K562 (cell line): Measurements from ENCODE around the gene APC. TPM values are rescaled to one million over a fixed set of nuclear protein-coding genes. Genes with fewer than 3 reads are reported as not detected.

ENCODE experiments used
- CTBP1 ChIP-seq: fragments of 450-650 bp; IDR thresholded peaks from 2 replicates; pipeline ENCODE4 v1.6.1; 2016; ENCODE audit warnings: borderline replicate concordance
- SMARCA4 ChIP-seq: fragments of 450-650 bp; IDR thresholded peaks from 2 replicates; pipeline ENCODE4 v1.6.1; 2016
- TAF7 ChIP-seq: fragments of 450-650 bp; IDR thresholded peaks from 2 replicates; pipeline ENCODE4 v1.6.1; 2016; ENCODE audit warnings: missing genetic modification characterization, missing compliant biosample characterization
- ZNF212 ChIP-seq: fragments of 450-650 bp; formaldehyde crosslinking; IDR thresholded peaks from 2 replicates; pipeline ENCODE4 v1.4.0; 2020; ENCODE audit warnings: mild to moderate bottlenecking
- ZNF583 ChIP-seq: fragments of 250-450 bp; sonication (Bioruptor Pico); IDR thresholded peaks from 2 replicates; pipeline ENCODE4 v1.4.0; 2020
- ZNF79 ChIP-seq: fragments of 250-450 bp; sonication (Bioruptor Pico); IDR thresholded peaks from 2 replicates; pipeline ENCODE4 v1.4.0; 2020; ENCODE audit warnings: low read depth, mild to moderate bottlenecking, moderate library complexity
- polyA plus RNA-seq, 8 experiments: library from polyadenylated mRNA; depleted of rRNA in 4 of 8; stranded (reverse) in 5 of 8; unstranded in 3 of 8; fragments of >200 nt; fragmentation: Nextera tagmentation in 2 of 8; fragmentation: Illumina TruSeq in 1 of 8; extraction: Ambion mirVana in 2 of 8; extraction: Trizol in 1 of 8; gene quantifications; 2 replicates each; pipeline versions ENCODE4 v1.2.1 to v1.2.3, GENCODE V29; 2011 to 2014; ENCODE audit warnings: inconsistent platforms in 1 of 8, missing spikeins in 1 of 8
- total RNA-seq, 7 experiments: library from RNA; depleted of rRNA in 6 of 7; stranded (reverse); fragments of >200 nt in 6 of 7; fragmentation: Illumina TruSeq in 2 of 7; extraction: Trizol in 2 of 7; gene quantifications; 2 replicates each; pipeline versions ENCODE4 v1.2.1 to v1.2.3, GENCODE V29; 2011 to 2021; ENCODE audit warnings: low replicate concordance in 1 of 7
- TF ChIP-seq, protein P1 (sequence below), 2 experiments: fragments of 450-650 bp; formaldehyde crosslinking in 1 of 2; IDR thresholded peaks; 2 replicates each; pipeline versions ENCODE4 v1.4.0 to v1.6.1; 2014 to 2020; ENCODE audit warnings: mild to moderate bottlenecking in 2 of 2, borderline replicate concordance in 1 of 2, low read depth in 1 of 2
- TF ChIP-seq, protein P2 (sequence below), 3 experiments: IDR thresholded peaks in 2 of 3; conservative IDR thresholded peaks in 1 of 3; 2 replicates each; pipeline ENCODE4 v1.5.1; 2011 to 2012; ENCODE audit warnings: low read length in 3 of 3, mild to moderate bottlenecking in 3 of 3, control low read depth in 2 of 3, improper control_type of control experiment in 1 of 3, inconsistent platforms in 1 of 3, low read depth in 1 of 3, mixed read lengths in 1 of 3, moderate library complexity in 1 of 3; ENCODE audit not compliant: insufficient read depth in 2 of 3
- TF ChIP-seq, protein P3 (sequence below), 2 experiments: fragments of 150-350 bp in 1 of 2; IDR thresholded peaks; 2 replicates each; pipeline ENCODE4 v1.6.1; 2012 to 2016; ENCODE audit warnings: low read depth in 2 of 2, low read length in 2 of 2, mild to moderate bottlenecking in 1 of 2, moderate library complexity in 1 of 2
- TF ChIP-seq, protein P4 (sequence below): fragments of 200-800 bp; sonication (Bioruptor generic); IDR thresholded peaks from 2 replicates; pipeline ENCODE4 v1.6.1; 2017; ENCODE audit warnings: missing genetic modification characterization, missing compliant biosample characterization

APC gene
- total and polyA plus RNA-seq, 9 of the 15 experiments (the other 6 are each of a cell fraction or from before 2014, with no cell fraction given): 5.7 to 29.5 (median 15.4) TPM

DNA sequence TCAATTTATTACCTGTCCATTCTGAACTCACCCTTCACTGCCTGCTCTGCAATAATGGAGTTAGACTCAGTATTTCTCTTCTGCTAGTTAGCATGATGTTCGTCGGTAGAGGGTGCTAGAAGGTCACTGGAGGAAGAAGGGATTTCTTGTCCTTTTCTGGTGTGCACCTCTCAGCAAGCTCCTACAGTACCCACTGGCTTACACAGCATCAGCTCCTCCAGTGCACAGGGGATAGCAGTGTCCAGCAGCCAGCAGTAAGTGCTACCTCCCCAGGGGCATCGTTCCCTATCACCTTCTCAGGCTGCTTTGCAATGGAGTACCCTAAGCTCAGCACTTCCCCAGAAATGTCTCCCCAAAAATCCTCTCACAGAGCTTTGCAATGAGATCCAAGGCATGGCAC lies 45.9 kb upstream of the APC start (continued):
- TF ChIP-seq ZNF79 (no peak), ZNF212 (CRISPR knock-in tag) (no peak), CTBP1 (peak; percentile 18; the same call in 1 of the 2 replicates), SMARCA4 (no peak), ZNF583 (CRISPR knock-in tag) (no peak), TAF7 (tag) (no peak)
- TF ChIP-seq, protein P1, sequence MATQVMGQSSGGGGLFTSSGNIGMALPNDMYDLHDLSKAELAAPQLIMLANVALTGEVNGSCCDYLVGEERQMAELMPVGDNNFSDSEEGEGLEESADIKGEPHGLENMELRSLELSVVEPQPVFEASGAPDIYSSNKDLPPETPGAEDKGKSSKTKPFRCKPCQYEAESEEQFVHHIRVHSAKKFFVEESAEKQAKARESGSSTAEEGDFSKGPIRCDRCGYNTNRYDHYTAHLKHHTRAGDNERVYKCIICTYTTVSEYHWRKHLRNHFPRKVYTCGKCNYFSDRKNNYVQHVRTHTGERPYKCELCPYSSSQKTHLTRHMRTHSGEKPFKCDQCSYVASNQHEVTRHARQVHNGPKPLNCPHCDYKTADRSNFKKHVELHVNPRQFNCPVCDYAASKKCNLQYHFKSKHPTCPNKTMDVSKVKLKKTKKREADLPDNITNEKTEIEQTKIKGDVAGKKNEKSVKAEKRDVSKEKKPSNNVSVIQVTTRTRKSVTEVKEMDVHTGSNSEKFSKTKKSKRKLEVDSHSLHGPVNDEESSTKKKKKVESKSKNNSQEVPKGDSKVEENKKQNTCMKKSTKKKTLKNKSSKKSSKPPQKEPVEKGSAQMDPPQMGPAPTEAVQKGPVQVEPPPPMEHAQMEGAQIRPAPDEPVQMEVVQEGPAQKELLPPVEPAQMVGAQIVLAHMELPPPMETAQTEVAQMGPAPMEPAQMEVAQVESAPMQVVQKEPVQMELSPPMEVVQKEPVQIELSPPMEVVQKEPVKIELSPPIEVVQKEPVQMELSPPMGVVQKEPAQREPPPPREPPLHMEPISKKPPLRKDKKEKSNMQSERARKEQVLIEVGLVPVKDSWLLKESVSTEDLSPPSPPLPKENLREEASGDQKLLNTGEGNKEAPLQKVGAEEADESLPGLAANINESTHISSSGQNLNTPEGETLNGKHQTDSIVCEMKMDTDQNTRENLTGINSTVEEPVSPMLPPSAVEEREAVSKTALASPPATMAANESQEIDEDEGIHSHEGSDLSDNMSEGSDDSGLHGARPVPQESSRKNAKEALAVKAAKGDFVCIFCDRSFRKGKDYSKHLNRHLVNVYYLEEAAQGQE (IDR thresholded peaks at IDR 0.05; ENCODE audit: borderline replicate concordance): peak; percentile 83
- TF ChIP-seq, protein P1 (CRISPR knock-in tag; IDR thresholded peaks at IDR 0.05; ENCODE audit: low read depth): no peak
- TF ChIP-seq, protein P2, sequence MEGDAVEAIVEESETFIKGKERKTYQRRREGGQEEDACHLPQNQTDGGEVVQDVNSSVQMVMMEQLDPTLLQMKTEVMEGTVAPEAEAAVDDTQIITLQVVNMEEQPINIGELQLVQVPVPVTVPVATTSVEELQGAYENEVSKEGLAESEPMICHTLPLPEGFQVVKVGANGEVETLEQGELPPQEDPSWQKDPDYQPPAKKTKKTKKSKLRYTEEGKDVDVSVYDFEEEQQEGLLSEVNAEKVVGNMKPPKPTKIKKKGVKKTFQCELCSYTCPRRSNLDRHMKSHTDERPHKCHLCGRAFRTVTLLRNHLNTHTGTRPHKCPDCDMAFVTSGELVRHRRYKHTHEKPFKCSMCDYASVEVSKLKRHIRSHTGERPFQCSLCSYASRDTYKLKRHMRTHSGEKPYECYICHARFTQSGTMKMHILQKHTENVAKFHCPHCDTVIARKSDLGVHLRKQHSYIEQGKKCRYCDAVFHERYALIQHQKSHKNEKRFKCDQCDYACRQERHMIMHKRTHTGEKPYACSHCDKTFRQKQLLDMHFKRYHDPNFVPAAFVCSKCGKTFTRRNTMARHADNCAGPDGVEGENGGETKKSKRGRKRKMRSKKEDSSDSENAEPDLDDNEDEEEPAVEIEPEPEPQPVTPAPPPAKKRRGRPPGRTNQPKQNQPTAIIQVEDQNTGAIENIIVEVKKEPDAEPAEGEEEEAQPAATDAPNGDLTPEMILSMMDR (IDR thresholded peaks at IDR 0.05 in 2 of 3, conservative IDR thresholded peaks at IDR 0.05 in 1 of 3; ENCODE audit: insufficient read depth in 2 of 3, low read depth in 1 of 3, low read length in 3 of 3): peak; percentile 74 to 83 (median 79)
- TF ChIP-seq, protein P3, sequence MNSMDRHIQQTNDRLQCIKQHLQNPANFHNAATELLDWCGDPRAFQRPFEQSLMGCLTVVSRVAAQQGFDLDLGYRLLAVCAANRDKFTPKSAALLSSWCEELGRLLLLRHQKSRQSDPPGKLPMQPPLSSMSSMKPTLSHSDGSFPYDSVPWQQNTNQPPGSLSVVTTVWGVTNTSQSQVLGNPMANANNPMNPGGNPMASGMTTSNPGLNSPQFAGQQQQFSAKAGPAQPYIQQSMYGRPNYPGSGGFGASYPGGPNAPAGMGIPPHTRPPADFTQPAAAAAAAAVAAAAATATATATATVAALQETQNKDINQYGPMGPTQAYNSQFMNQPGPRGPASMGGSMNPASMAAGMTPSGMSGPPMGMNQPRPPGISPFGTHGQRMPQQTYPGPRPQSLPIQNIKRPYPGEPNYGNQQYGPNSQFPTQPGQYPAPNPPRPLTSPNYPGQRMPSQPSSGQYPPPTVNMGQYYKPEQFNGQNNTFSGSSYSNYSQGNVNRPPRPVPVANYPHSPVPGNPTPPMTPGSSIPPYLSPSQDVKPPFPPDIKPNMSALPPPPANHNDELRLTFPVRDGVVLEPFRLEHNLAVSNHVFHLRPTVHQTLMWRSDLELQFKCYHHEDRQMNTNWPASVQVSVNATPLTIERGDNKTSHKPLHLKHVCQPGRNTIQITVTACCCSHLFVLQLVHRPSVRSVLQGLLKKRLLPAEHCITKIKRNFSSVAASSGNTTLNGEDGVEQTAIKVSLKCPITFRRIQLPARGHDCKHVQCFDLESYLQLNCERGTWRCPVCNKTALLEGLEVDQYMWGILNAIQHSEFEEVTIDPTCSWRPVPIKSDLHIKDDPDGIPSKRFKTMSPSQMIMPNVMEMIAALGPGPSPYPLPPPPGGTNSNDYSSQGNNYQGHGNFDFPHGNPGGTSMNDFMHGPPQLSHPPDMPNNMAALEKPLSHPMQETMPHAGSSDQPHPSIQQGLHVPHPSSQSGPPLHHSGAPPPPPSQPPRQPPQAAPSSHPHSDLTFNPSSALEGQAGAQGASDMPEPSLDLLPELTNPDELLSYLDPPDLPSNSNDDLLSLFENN (IDR thresholded peaks at IDR 0.05; ENCODE audit: low read depth in 2 of 2, low read length in 2 of 2): no peak
- TF ChIP-seq, protein P4, sequence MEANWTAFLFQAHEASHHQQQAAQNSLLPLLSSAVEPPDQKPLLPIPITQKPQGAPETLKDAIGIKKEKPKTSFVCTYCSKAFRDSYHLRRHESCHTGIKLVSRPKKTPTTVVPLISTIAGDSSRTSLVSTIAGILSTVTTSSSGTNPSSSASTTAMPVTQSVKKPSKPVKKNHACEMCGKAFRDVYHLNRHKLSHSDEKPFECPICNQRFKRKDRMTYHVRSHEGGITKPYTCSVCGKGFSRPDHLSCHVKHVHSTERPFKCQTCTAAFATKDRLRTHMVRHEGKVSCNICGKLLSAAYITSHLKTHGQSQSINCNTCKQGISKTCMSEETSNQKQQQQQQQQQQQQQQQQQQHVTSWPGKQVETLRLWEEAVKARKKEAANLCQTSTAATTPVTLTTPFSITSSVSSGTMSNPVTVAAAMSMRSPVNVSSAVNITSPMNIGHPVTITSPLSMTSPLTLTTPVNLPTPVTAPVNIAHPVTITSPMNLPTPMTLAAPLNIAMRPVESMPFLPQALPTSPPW (CRISPR knock-in tag): no peak
